ENCODE results near the gene LUZP2.
"Not testable (repeated sequence)": the region's sequence is repeated elsewhere in the genome, so short reads cannot be mapped to it uniquely, and the experiment has no call there.

DNA sequence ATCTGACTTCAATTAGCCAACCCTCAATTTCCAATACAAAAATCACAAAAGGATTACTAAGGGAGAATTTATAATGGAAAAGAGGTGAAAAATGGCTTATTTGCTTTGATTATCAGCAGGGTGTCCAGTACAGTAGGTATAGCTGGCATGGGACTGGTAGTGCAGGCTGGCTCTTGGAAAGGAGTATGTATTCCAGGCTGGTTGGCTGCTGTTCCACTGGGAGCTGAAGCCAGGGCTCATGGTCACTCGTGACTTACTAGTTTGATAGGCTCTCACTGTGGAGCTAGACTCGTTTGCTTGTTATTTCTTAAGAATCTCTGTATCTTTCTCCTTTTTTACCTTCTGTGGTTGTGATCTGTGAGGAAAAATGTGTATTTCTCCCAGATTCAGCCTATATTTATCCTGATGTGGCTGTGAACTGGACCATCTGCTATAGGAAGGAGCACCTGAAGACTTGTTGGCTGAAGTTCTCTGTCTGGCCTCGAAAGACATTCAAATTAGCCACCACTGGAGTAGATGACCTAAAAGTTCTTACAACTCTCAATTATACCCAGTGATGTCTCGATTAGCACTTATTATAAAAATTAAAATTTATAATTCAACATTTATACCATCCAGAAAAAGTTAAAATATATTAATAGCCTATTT, 395.1 kb downstream of the LUZP2 start:
- TF ChIP-seq SMC3 (conservative IDR thresholded peaks at IDR 0.05; ENCODE audit: poor library complexity); EZH2 (IDR thresholded peaks at IDR 0.05; ENCODE audit: borderline replicate concordance, insufficient read depth, low read length, poor library complexity, severe bottlenecking); TAF1 (IDR thresholded peaks at IDR 0.05; ENCODE audit: low read depth); EP300 (conservative IDR thresholded peaks at IDR 0.05; ENCODE audit: poor library complexity, severe bottlenecking); RAD21 (conservative IDR thresholded peaks at IDR 0.05): not testable (repeated sequence)
- TF ChIP-seq, protein P1, sequence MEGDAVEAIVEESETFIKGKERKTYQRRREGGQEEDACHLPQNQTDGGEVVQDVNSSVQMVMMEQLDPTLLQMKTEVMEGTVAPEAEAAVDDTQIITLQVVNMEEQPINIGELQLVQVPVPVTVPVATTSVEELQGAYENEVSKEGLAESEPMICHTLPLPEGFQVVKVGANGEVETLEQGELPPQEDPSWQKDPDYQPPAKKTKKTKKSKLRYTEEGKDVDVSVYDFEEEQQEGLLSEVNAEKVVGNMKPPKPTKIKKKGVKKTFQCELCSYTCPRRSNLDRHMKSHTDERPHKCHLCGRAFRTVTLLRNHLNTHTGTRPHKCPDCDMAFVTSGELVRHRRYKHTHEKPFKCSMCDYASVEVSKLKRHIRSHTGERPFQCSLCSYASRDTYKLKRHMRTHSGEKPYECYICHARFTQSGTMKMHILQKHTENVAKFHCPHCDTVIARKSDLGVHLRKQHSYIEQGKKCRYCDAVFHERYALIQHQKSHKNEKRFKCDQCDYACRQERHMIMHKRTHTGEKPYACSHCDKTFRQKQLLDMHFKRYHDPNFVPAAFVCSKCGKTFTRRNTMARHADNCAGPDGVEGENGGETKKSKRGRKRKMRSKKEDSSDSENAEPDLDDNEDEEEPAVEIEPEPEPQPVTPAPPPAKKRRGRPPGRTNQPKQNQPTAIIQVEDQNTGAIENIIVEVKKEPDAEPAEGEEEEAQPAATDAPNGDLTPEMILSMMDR (IDR thresholded peaks at IDR 0.05; ENCODE audit: poor library complexity, severe bottlenecking) = not testable (repeated sequence)
- TF ChIP-seq, protein P2, sequence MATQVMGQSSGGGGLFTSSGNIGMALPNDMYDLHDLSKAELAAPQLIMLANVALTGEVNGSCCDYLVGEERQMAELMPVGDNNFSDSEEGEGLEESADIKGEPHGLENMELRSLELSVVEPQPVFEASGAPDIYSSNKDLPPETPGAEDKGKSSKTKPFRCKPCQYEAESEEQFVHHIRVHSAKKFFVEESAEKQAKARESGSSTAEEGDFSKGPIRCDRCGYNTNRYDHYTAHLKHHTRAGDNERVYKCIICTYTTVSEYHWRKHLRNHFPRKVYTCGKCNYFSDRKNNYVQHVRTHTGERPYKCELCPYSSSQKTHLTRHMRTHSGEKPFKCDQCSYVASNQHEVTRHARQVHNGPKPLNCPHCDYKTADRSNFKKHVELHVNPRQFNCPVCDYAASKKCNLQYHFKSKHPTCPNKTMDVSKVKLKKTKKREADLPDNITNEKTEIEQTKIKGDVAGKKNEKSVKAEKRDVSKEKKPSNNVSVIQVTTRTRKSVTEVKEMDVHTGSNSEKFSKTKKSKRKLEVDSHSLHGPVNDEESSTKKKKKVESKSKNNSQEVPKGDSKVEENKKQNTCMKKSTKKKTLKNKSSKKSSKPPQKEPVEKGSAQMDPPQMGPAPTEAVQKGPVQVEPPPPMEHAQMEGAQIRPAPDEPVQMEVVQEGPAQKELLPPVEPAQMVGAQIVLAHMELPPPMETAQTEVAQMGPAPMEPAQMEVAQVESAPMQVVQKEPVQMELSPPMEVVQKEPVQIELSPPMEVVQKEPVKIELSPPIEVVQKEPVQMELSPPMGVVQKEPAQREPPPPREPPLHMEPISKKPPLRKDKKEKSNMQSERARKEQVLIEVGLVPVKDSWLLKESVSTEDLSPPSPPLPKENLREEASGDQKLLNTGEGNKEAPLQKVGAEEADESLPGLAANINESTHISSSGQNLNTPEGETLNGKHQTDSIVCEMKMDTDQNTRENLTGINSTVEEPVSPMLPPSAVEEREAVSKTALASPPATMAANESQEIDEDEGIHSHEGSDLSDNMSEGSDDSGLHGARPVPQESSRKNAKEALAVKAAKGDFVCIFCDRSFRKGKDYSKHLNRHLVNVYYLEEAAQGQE (IDR thresholded peaks at IDR 0.05; ENCODE audit: borderline replicate concordance) = not testable (repeated sequence)

Data from neural cell (in vitro differentiated cells).